H9 (cell line): ENCODE data around the gene STEAP2. TPM values are rescaled to one million over a fixed set of nuclear protein-coding genes. Genes with fewer than 3 reads are reported as not detected.

Source experiments
- DNase-seq: peaks from one replicate; pipeline ENCODE4 v3.0.0-alpha.2; 2017
- H2AFZ ChIP-seq: one replicate; pipeline ENCODE4 v1.6.1; 2013; ENCODE audit warnings: mild to moderate bottlenecking, low read length, control low read depth, moderate library complexity
- H2AK5ac ChIP-seq: 2 replicates; pipeline ENCODE4 v1.6.1; 2013; ENCODE audit warnings: low read length, control low read depth, mixed read lengths; ENCODE audit not compliant: insufficient read length
- H2BK120ac ChIP-seq: one replicate; pipeline ENCODE4 v1.6.1; 2013; ENCODE audit warnings: low read depth, mild to moderate bottlenecking, low read length, control low read depth, inconsistent platforms; ENCODE audit not compliant: poor library complexity, severe bottlenecking
- H2BK12ac ChIP-seq: 2 replicates; pipeline ENCODE4 v1.6.1; 2013; ENCODE audit warnings: low read length, control low read depth, mixed read lengths, low read depth; ENCODE audit not compliant: insufficient read length
- H2BK15ac ChIP-seq: 2 replicates; pipeline ENCODE4 v1.6.1; 2013; ENCODE audit warnings: low read depth, low read length, control low read depth
- H2BK20ac ChIP-seq: one replicate; pipeline ENCODE4 v1.6.1; 2013; ENCODE audit warnings: low read depth, mild to moderate bottlenecking, low read length, control low read depth, inconsistent platforms; ENCODE audit not compliant: poor library complexity, severe bottlenecking
- H2BK5ac ChIP-seq: 2 replicates; pipeline ENCODE4 v1.6.1; 2013; ENCODE audit warnings: low read length, control low read depth, mixed read lengths; ENCODE audit not compliant: insufficient read length
- H3K14ac ChIP-seq: 2 replicates; pipeline ENCODE4 v1.6.1; 2013; ENCODE audit warnings: low read length, control low read depth; ENCODE audit not compliant: insufficient read depth
- H3K18ac ChIP-seq: 2 replicates; pipeline ENCODE4 v1.6.1; 2013; ENCODE audit warnings: low read depth, mild to moderate bottlenecking, mixed read lengths, low read length, control low read depth; ENCODE audit not compliant: insufficient read length
- H3K23ac ChIP-seq: 2 replicates; pipeline ENCODE4 v1.6.1; 2013; ENCODE audit warnings: low read length, control low read depth, mixed read lengths, low read depth; ENCODE audit not compliant: insufficient read length
- H3K23me2 ChIP-seq: 2 replicates; pipeline ENCODE4 v1.6.1; 2013; ENCODE audit warnings: low read depth, mild to moderate bottlenecking, mixed read lengths, low read length, control low read depth; ENCODE audit not compliant: insufficient read length, poor library complexity, severe bottlenecking
- H3K27ac ChIP-seq: 2 replicates; pipeline ENCODE4 v1.5.1; 2013; ENCODE audit warnings: low read length, control low read depth, mixed read lengths, low read depth; ENCODE audit not compliant: insufficient read length
- H3K27me3 ChIP-seq: 2 replicates; pipeline ENCODE4 v1.6.1; 2013; ENCODE audit warnings: low read length, control low read depth, inconsistent platforms; ENCODE audit not compliant: insufficient read depth
- H3K4ac ChIP-seq: 2 replicates; pipeline ENCODE4 v1.6.1; 2013; ENCODE audit warnings: low read depth, mild to moderate bottlenecking, control low read depth, inconsistent platforms, low read length, moderate library complexity
- H3K4me1 ChIP-seq: 2 replicates; pipeline ENCODE4 v1.6.1; 2013; ENCODE audit warnings: low read length, control low read depth, inconsistent platforms; ENCODE audit not compliant: insufficient read depth
- H3K4me2 ChIP-seq: 2 replicates; pipeline ENCODE4 v1.6.1; 2013; ENCODE audit warnings: low read length, control low read depth, mixed read lengths; ENCODE audit not compliant: insufficient read length, insufficient read depth
- H3K56ac ChIP-seq: 2 replicates; pipeline ENCODE4 v1.6.1; 2013; ENCODE audit warnings: low read depth, mild to moderate bottlenecking, mixed read lengths, low read length, control low read depth; ENCODE audit not compliant: insufficient read length
- H3K79me1 ChIP-seq: 2 replicates; pipeline ENCODE4 v1.6.1; 2013; ENCODE audit warnings: low read depth, mild to moderate bottlenecking, moderate library complexity, low read length, control low read depth, inconsistent platforms; ENCODE audit not compliant: insufficient read depth, poor library complexity, severe bottlenecking
- H3K79me2 ChIP-seq: 2 replicates; pipeline ENCODE4 v1.6.1; 2013; ENCODE audit warnings: low read length, control low read depth, inconsistent platforms; ENCODE audit not compliant: insufficient read depth
- H3K9ac ChIP-seq: 2 replicates; pipeline ENCODE4 v1.6.1; 2013; ENCODE audit warnings: low read length, control low read depth, mixed read lengths; ENCODE audit not compliant: insufficient read length; ENCODE audit errors: extremely low read depth
- H3K9me3 ChIP-seq: one replicate; pipeline ENCODE4 v1.6.1; 2013; ENCODE audit warnings: low read depth, low read length, inconsistent platforms; ENCODE audit not compliant: control insufficient read depth
- H3T11ph ChIP-seq: one replicate; pipeline ENCODE4 v1.6.1; 2013; ENCODE audit warnings: mild to moderate bottlenecking, low read length, control low read depth, inconsistent platforms
- H4K20me1 ChIP-seq: one replicate; pipeline ENCODE4 v1.6.1; 2013; ENCODE audit not compliant: control insufficient read depth, insufficient read length, insufficient read depth
- H4K5ac ChIP-seq: 2 replicates; pipeline ENCODE4 v1.6.1; 2013; ENCODE audit warnings: low read depth, mild to moderate bottlenecking, mixed read lengths, low read length, control low read depth; ENCODE audit not compliant: insufficient read length
- H4K8ac ChIP-seq: replicated peaks from 2 replicates; pipeline ENCODE4 v1.6.1; 2013; ENCODE audit warnings: low read length, control low read depth, mixed read lengths, low read depth; ENCODE audit not compliant: insufficient read length
- H4K91ac ChIP-seq: 2 replicates; pipeline ENCODE4 v1.6.1; 2013; ENCODE audit warnings: low read depth, mild to moderate bottlenecking, moderate library complexity, mixed read lengths, low read length, control low read depth; ENCODE audit not compliant: insufficient read length
- H3K27ac Mint-ChIP-seq, 3 experiments: 2 replicates in 2 of 3; 3 replicates in 1 of 3; pipeline ENCODE4 v1.8.0; 2020 to 2021; ENCODE audit warnings: mixed read lengths in 3 of 3, mild to moderate bottlenecking in 1 of 3, moderate library complexity in 1 of 3
- H3K27me3 Mint-ChIP-seq: 2 replicates; pipeline ENCODE4 v1.8.0; 2021; ENCODE audit warnings: low read depth, mild to moderate bottlenecking, moderate library complexity, mixed read lengths
- H3K36me3 Mint-ChIP-seq, 3 experiments: 2 replicates in 2 of 3; 3 replicates in 1 of 3; pipeline ENCODE4 v1.8.0; 2020 to 2021; ENCODE audit warnings: low read depth in 3 of 3, mixed read lengths in 3 of 3; ENCODE audit not compliant: insufficient read depth in 1 of 3
- H3K4me1 Mint-ChIP-seq, 2 experiments: 2 replicates each; pipeline ENCODE4 v1.8.0; 2020; ENCODE audit warnings: mixed read lengths in 2 of 2
- H3K4me3 Mint-ChIP-seq, 2 experiments: 2 replicates in 1 of 2; 3 replicates in 1 of 2; pipeline ENCODE4 v1.8.0; 2020 to 2021; ENCODE audit warnings: mild to moderate bottlenecking in 2 of 2, mixed read lengths in 2 of 2, moderate library complexity in 1 of 2
- H3K9me3 Mint-ChIP-seq, 2 experiments: 2 replicates in 1 of 2; 3 replicates in 1 of 2; pipeline ENCODE4 v1.8.0; 2020; ENCODE audit warnings: mild to moderate bottlenecking in 2 of 2, mixed read lengths in 2 of 2, moderate library complexity in 1 of 2
- CTCF ChIP-seq: fragments of 200-600 bp; sonication (generic); conservative IDR thresholded peaks from 3 replicates; pipeline ENCODE4 v1.8.0; 2021; ENCODE audit warnings: antibody characterized with exemption, mild to moderate bottlenecking
- WGBS: extraction: QIAGEN DNeasy Blood & Tissue Kit; methylation state at CpG from one replicate; pipeline ENCODE4 v1.1.7; 2013; ENCODE audit warnings: missing lambda C conversion rate, low lambda C conversion rate, mixed read lengths; ENCODE audit not compliant: insufficient read length; ENCODE audit errors: extremely low coverage; 5-methylcytosine and 5-hydroxymethylcytosine counted together
- long read RNA-seq: library from polyadenylated mRNA; unstranded; transcript quantifications from one replicate; pipeline ENCODE4 v2.0.0, GENCODE V29; 2020
- total RNA-seq: library from RNA; stranded (reverse); gene quantifications from 2 replicates; pipeline ENCODE4 v1.2.1, GENCODE V29; 2021

The STEAP2 gene
- total RNA-seq: 6.6 and 6.7 TPM in 2 replicates
- long read RNA-seq, full-length matches to known transcripts: 2 of 7 reads
- long read RNA-seq, partial matches to known transcripts: 4 of 7 reads
- long read RNA-seq, other reads (novel, unspliced or antisense): 1 of 7 reads

- TF ChIP-seq CTCF: peak; percentile 73
- no peak within 1 kb of the TSS for H3K23ac ChIP-seq
- H4K5ac ChIP-seq: no peak within 1 kb of the TSS
- Mint-ChIP-seq H3K9me3 (no peaks in the 10 kb centered on the region), H3K27me3 (peaks cover 7% of the 10 kb centered on the region; the same call in 1 of the 2 replicates), H3K4me3 (no peak within 1 kb of the TSS), H3K4me1 (peaks cover 14 to 25% of the 10 kb centered on the region in 2 experiments), H3K27ac (peak within 1 kb of the TSS; percentile 26 to 94 (median 51)), H3K36me3 (peaks cover 0 to 5% (median 3%) of the 10 kb centered on the region in 3 experiments; a peak in 3 of 7 replicates)
- no peaks in the 10 kb centered on the region for H3K79me1 ChIP-seq
- H2BK5ac ChIP-seq: no peak within 1 kb of the TSS
- H3K56ac ChIP-seq: no peak within 1 kb of the TSS
- peak; percentile 92 for DNase-seq
- no peaks in the 10 kb centered on the region for H3K9me3 ChIP-seq
- H3T11ph ChIP-seq: no peak within 1 kb of the TSS
- no peaks in the 10 kb centered on the region for H4K20me1 ChIP-seq
- H3K27ac ChIP-seq: no peak within 1 kb of the TSS
- H3K4ac ChIP-seq: no peak within 1 kb of the TSS
- peak within 1 kb of the TSS; percentile 92 for H3K4me2 ChIP-seq
- H3K4me1 ChIP-seq: peaks cover 10% of the 10 kb centered on the region
- no peak within 1 kb of the TSS for H4K8ac ChIP-seq
- H2BK12ac ChIP-seq: no peak within 1 kb of the TSS
- H3K18ac ChIP-seq: peak within 1 kb of the TSS; percentile 90
- H3K9ac ChIP-seq: peak within 1 kb of the TSS; percentile 65
- H2AFZ ChIP-seq: peak within 1 kb of the TSS; percentile 14
- peaks cover 4% of the 10 kb centered on the region; the same call in 1 of the 2 replicates for H3K79me2 ChIP-seq
- no peak within 1 kb of the TSS for H4K91ac ChIP-seq
- no peak within 1 kb of the TSS for H2BK20ac ChIP-seq
- H3K23me2 ChIP-seq: peaks cover 13% of the 10 kb centered on the region
- peak within 1 kb of the TSS; percentile 10 for H2BK120ac ChIP-seq
- H3K27me3 ChIP-seq: no peaks in the 10 kb centered on the region
- peak within 1 kb of the TSS; percentile 37 for H2AK5ac ChIP-seq
- no peak within 1 kb of the TSS for H2BK15ac ChIP-seq
- WGBS: no CpG with 5 or more reads among the region's 73 CpGs
- peak within 1 kb of the TSS; percentile 78 for H3K14ac ChIP-seq
Observed at GRCh38 chr7:90211391-90212148, at the start of gene STEAP2. TSS of gene STEAP2 (plus strand) at chr7:90211740. CDS start at chr7:90225083, 13,343 bp downstream.
